Ovary (tissue), 9 donors: ENCODE measurements around the gene SIT1. TPM values are rescaled to one million over a fixed set of nuclear protein-coding genes. Genes with fewer than 3 reads are reported as not detected.

Experiments used
- DNase-seq, 5 donors: peaks; one replicate each; pipeline ENCODE4 v3.0.0-alpha.2; 2019 to 2020
- H3K27ac ChIP-seq, 2 donors: fragments of 200-600 bp; one replicate each; pipeline versions ENCODE4 v1.5.1 to v1.8.0; 2019 to 2022
- H3K27me3 ChIP-seq: fragments of 200-600 bp; one replicate; pipeline ENCODE4 v1.8.0; 2022
- H3K36me3 ChIP-seq: fragments of 200-600 bp; sonication (generic); one replicate; pipeline ENCODE4 v1.5.1; 2019
- H3K4me1 ChIP-seq: one replicate; pipeline ENCODE4 v1.8.1; 2013; ENCODE audit warnings: mild to moderate bottlenecking, moderate library complexity; ENCODE audit not compliant: insufficient read depth
- H3K4me3 ChIP-seq: fragments of 200-600 bp; sonication (generic); one replicate; pipeline ENCODE4 v1.5.1; 2017
- H3K9me3 ChIP-seq, 2 donors: fragments of 200-600 bp in 1 of 2; sonication (generic) in 1 of 2; one replicate each; pipeline versions ENCODE4 v1.5.1 to v1.8.1; 2013 to 2019; ENCODE audit warnings: mild to moderate bottlenecking in 1 of 2, moderate library complexity in 1 of 2
- EP300 ChIP-seq: sonication (generic); formaldehyde crosslinking; IDR thresholded peaks from one replicate; pipeline ENCODE4 v1.6.1; 2017; ENCODE audit warnings: antibody characterized with exemption
- POLR2A ChIP-seq: fragments of 450-650 bp; IDR thresholded peaks from one replicate; pipeline ENCODE4 v1.6.1; 2017; ENCODE audit warnings: antibody characterized with exemption, mild to moderate bottlenecking, moderate library complexity
- WGBS, 3 donors: extraction: QIAGEN DNeasy Blood & Tissue Kit in 1 of 3; methylation state at CpG; one replicate each; pipeline versions ENCODE4 v1.1.5 to v1.1.7; 2013 to 2017; 5-methylcytosine and 5-hydroxymethylcytosine counted together
- intact Hi-C, 4 donors: fragments of 100-400 bp; cut with DNase I; formaldehyde crosslinking; loops; one replicate each; pipeline versions ENCODE4 v1.11.0 to v1.15.1; 2022 to 2023
- polyA plus RNA-seq, 2 donors: library from polyadenylated mRNA; stranded (reverse); fragments of 200-250 nt in 1 of 2; fragments of 350-450 nt in 1 of 2; fragmentation: Illumina TruSeq in 1 of 2; extraction: RNeasy Lipid Tissue Mini Kit (QIAGEN cat#74804) in 1 of 2; gene quantifications; one replicate each; pipeline ENCODE4 v1.2.3, GENCODE V29; 2013 to 2014
- total RNA-seq, 7 donors: library from RNA; depleted of rRNA in 2 of 7; stranded (reverse); fragments of >200 nt in 2 of 7; fragmentation: NEBNext Ultra II Directional in 3 of 7; extraction: Animal tissue kit (Norgen Biotek cat#: 25700) in 3 of 7; gene quantifications; one replicate each; pipeline versions ENCODE4 v1.1.0 to v1.2.4, GENCODE V29; 2016 to 2023
- TF ChIP-seq, protein P1 (sequence below), 3 donors: fragments of 450-650 bp in 2 of 3; fragments of 200-600 bp in 1 of 3; IDR thresholded peaks; one replicate each; pipeline versions ENCODE4 v1.5.1 to v1.8.0; 2016 to 2022; ENCODE audit warnings: antibody characterized with exemption in 3 of 3, mild to moderate bottlenecking in 1 of 3
- donor health status: DM: no; HTN: no; CAD: no; lungs with moderate emphysema.
- donor health status: DM: no; HTN: no; CAD: no.
- donor health status: Bipolar disorder and iron deficiency.
- donor health status: DM: yes; HTN: yes; CAD: no.
- donor health status: DM: no; HTN: no; CAD: no.
- donor health status: DM: yes; HTN: yes; CAD: no.

Gene SIT1
- total and polyA plus RNA-seq, 9 donors = 0.20 to 0.82 (median 0.56) TPM; not detected in 3

DNA sequence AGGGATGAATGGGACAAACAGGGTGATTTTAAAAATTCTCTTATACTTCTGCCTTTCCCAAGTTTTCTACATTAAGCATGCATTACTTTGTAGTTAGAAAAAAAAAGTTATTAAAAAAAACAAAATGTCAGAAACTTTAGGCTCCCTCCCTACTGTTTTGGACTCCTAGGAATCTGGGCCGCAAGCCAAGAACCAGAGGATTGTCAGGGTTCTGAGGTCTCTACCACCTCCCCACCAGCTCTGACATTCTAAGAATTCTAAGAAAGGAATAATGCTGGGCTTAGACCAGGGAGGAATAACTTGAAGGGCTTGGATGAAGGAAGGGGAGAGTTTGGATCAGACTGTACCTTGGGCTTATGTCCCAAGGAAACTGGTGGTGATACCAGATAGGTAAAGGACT is 15.3 kb upstream of the SIT1 start:
- Histone ChIP-seq H3K4me3 (no peak overlapping the region), H3K27ac (no peak overlapping the region), H3K4me1 (no peaks in the 10 kb centered on the region), H3K9me3 (no peaks in the 10 kb centered on the region), H3K36me3 (no peaks in the 10 kb centered on the region), H3K27me3 (no peaks in the 10 kb centered on the region)
- intact Hi-C loops = no loop called here
- DNase-seq = no peak
- WGBS, 3 donors = 19 to 30% (median 26%) methylated on average over 1 of the region's 1 CpG
- TF ChIP-seq POLR2A (no peak), EP300 (no peak)
- TF ChIP-seq, protein P1, sequence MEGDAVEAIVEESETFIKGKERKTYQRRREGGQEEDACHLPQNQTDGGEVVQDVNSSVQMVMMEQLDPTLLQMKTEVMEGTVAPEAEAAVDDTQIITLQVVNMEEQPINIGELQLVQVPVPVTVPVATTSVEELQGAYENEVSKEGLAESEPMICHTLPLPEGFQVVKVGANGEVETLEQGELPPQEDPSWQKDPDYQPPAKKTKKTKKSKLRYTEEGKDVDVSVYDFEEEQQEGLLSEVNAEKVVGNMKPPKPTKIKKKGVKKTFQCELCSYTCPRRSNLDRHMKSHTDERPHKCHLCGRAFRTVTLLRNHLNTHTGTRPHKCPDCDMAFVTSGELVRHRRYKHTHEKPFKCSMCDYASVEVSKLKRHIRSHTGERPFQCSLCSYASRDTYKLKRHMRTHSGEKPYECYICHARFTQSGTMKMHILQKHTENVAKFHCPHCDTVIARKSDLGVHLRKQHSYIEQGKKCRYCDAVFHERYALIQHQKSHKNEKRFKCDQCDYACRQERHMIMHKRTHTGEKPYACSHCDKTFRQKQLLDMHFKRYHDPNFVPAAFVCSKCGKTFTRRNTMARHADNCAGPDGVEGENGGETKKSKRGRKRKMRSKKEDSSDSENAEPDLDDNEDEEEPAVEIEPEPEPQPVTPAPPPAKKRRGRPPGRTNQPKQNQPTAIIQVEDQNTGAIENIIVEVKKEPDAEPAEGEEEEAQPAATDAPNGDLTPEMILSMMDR (IDR thresholded peaks at IDR 0.05) = no peak

DNA sequence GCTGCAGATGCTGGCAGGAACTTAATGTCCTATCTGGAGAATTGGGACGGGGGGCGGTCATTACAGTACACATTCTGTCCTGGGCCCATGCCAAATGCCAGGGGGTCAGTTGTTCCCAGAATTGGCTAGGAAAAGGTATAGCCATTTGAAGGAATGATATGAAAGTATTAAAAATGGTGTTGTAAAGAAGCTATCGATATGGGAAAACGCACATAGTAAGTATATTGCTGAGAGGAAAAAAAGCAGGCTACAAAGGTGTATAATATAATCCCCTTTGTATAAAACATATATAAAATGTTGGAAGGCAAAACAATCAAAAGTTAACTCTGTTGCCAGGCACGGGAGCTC is 14.7 kb upstream of the SIT1 start:
- Histone ChIP-seq H3K9me3 (no peaks in the 10 kb centered on the region), H3K4me1 (no peaks in the 10 kb centered on the region), H3K36me3 (no peaks in the 10 kb centered on the region), H3K27me3 (no peaks in the 10 kb centered on the region), H3K4me3 (peak overlapping the region; percentile 45), H3K27ac (peak overlapping the region in 1 of 2 donors; percentile 24)
- TF ChIP-seq, protein P1 (IDR thresholded peaks at IDR 0.05) = no peak
- TF ChIP-seq EP300 (no peak), POLR2A (no peak)
- intact Hi-C loops = no loop called here
- WGBS, 3 donors = 13 to 22% (median 19%) methylated on average over 5 of the region's 5 CpGs
- no peak for DNase-seq

DNA sequence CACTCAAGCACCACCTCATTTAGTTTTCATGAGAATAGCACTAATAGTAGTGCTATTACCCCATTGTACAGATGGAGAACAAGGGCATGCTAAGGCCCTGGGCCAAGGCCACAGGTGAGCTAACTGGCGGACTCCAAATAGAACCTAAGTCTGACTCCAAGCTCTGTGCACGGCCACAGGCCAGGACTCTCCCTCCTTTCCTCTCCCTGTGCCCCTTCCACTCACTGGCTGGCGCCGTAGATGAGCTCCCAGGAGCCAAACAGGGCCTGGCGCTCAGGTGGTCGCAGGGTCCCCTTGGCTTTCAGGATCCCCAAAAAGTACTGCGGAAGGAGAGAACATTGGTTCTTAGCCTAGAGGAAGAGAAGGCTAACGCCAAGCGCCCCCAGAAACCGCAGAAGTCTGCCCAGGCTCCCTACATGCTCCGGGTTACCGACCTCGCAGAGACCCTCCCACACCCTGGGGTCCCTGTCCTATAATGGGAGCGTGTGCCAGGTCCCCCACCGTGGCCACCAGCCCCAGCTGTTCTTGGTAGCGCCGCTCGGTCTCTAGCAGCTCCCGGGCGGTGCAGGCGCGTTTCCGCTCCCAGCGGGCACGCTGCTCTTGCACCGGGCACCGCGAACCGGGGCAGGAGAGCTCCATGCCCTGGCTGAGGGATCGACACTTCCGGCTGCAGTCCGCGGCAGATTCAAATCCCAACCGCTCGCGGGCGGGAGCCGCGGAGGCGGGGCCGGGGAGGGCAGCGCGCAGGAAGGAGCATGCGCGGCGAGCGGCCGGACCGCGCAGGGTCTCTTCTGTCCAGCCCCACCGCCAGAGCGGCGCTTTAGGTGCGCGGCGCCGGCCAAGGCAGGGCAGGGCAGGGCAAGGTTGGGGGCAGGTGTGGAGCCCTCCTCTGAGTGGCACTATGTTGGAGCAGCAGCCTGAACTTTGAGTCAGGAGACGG is 14.1 kb upstream of the SIT1 start, which contains the start of gene ARHGEF39:
ARHGEF39 (minus strand) TSS at position 665 of the 940 bp plus-strand sequence; CDS start at position 639, 26 bp downstream.
- TF ChIP-seq POLR2A = no peak
- TF ChIP-seq, protein P1 (IDR thresholded peaks at IDR 0.05) = no peak
- no peak for TF ChIP-seq EP300
- 7 to 9% (median 9%) methylated on average over 49 to 58 of the region's 58 CpGs for WGBS, 3 donors
- Histone ChIP-seq H3K4me3 (peak within 1 kb of the TSS; percentile 45), H3K27me3 (no peaks in the 10 kb centered on the region), H3K9me3 (no peaks in the 10 kb centered on the region), H3K36me3 (no peaks in the 10 kb centered on the region), H3K27ac (peak within 1 kb of the TSS; percentile 1 to 24), H3K4me1 (no peaks in the 10 kb centered on the region)
- intact Hi-C loops = loop anchor here in 2 of 4 donors (5.0 kb wide), 2 partner anchors 62 to 68 kb away; partner anchors contain the start of genes CREB3 (in 1 of the 2) and TLN1 (in 1 of the 2)
- peak; percentile 69 to 85 (median 76) for DNase-seq

DNA sequence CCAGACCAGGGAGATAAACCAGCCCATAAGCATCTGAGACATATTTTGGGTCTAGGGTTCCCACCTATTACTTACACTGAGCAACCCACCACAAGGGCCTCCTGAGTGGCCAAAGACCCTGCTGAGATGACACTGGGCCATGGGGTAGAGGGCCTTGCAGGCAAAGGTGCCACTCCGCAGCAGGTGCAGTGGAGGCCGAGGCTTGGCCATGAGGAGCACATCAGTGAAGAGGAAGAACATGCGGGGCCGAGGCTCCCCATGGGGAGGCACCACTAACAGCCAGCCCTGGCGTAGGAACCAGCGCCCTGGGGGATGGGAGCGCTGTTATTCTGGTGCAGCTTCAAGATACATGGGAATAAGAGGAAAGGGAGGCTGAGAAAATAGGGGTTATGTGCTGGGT is 11.7 kb upstream of the SIT1 start:
- DNase-seq = no peak

More for the DNA sequence above, 11.7 kb upstream of the SIT1 start:
- WGBS, 3 donors = 87 to 90% (median 88%) methylated on average over 7 of the region's 7 CpGs
- Histone ChIP-seq H3K4me3 (no peak overlapping the region), H3K27me3 (no peaks in the 10 kb centered on the region), H3K4me1 (no peaks in the 10 kb centered on the region), H3K27ac (no peak overlapping the region), H3K36me3 (no peaks in the 10 kb centered on the region), H3K9me3 (no peaks in the 10 kb centered on the region)
- intact Hi-C loops = loop anchor here in 2 of 4 donors (5.0 kb wide), 2 partner anchors 65 to 70 kb away; partner anchors contain the start of genes CREB3 (in 1 of the 2) and TLN1 (in 1 of the 2)
- no peak for TF ChIP-seq POLR2A
- no peak for TF ChIP-seq EP300
- TF ChIP-seq, protein P1 (IDR thresholded peaks at IDR 0.05) = no peak
